ENCODE measurements around the gene SLC26A8.
"Not testable (repeated sequence)": the region's sequence is repeated elsewhere in the genome, so short reads cannot be mapped to it uniquely, and the experiment has no call there.

Gene SLC26A8

GRCh38 chr6:35984701-35985100 lies 39.7 kb downstream of the SLC26A8 start:
- DNase-seq, result no peak

DNA sequence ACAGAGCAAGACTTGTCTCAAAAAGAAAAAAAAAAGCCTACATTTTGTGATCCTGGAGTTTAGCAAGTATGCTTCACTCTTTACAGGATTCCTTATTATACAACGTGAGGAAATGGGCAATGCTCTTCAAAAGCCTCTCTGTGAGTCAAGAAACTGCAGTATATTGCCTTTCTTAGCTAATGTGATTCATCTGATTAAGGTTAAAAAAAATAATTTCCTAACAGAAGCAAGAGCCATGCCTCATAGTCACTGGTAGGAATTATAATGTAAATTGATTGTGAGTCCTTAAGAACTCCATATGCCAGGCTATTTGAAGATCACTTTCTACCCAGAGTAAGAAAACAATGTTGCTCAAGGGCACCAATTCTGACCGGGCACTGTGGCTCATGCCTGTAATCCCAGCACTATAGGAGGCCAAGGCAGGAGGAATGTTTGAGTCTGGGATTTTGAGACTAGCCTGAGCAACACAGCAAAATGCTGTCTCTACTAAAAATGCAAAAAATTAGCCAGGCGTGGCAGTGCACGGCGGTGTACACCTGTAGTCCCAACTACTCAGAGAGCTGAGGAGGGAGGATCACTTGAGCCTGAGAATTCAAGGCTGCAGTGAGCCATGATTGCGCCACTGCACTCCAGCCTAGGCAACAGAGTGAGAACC lies 43.3 kb downstream of the SLC26A8 start:
- no peak for DNase-seq

- not testable (repeated sequence) for DNase-seq
These were observed 44.3 kb downstream of the SLC26A8 start for GRCh38 chr6:35980126-35980525.

DNA sequence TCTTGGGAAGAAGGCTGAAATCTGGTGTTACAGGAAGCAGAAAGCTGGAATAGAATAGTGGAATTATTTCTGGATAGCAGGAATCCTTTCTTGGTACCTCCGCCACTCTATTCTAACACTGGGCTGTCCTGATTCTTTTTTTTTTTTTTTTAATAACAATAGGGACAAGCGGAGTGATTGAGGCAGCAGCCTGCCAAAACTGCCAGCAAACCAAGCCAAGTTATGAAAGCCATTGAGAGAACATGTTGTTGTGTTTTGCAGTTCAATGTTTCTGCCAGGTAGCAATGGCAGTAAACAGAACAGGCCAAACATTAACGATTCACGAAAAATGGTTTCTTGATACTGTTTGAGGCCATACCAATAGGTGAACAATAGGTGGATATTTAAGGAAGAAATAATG lies 47.1 kb downstream of the SLC26A8 start:
- no peak for DNase-seq

DNA sequence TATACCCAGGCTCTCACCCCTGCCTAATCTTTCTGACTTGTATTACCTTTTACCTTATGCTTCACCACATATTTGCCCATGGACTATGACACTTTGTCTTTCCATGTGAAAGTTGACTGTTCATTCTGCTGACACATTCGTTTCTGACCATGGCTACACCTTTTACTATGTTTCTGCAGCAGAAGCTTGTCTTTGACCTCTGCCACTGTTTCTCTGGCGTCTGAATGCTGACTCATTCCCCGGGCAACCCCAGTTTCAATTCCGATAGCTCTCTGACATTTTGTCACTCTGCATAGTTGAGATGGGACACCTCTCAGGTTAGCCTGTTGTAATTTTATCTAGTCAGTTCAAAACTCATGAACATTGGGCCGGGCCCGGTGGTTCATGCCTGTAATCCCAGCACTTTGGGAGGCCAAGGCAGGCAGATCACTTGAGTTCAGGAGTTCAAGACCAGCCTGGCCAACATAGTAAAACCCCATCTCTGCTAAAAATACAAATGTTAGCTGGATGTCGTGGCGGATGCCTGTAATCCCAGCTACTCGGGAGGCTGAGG lies 50.7 kb downstream of the SLC26A8 start:
- DNase-seq, result no peak

GRCh38 chr6:35972471-35973367 lies 51.7 kb downstream of the SLC26A8 start:
- DNase-seq, result no peak

DNA sequence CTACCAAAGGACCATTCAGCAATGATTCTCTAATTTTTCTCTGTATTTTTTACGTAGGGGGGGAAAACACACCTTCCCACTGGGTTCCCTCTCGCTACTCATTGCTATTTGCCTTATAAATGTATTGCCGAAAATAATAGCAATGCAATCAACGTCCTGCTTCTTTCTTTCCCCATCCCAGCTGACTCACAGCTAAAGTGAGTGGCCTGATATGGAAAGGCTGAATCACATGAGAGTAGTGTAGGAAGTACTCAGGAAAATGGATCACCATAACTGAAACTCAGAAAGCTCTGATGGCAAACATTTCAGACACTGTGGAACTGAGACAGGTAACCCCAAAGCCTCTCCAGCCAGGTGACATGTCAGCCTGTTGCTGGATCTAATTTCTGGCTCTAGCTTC lies 54.3 kb downstream of the SLC26A8 start:
- no peak for DNase-seq

GRCh38 chr6:35969646-35970045 lies 54.8 kb downstream of the SLC26A8 start:
- DNase-seq, result no peak

GRCh38 chr6:35968821-35969220 lies 55.6 kb downstream of the SLC26A8 start:
- no peak for DNase-seq

- DNase-seq, result no peak
These were observed 57.2 kb downstream of the SLC26A8 start for GRCh38 chr6:35967076-35967774.

DNA sequence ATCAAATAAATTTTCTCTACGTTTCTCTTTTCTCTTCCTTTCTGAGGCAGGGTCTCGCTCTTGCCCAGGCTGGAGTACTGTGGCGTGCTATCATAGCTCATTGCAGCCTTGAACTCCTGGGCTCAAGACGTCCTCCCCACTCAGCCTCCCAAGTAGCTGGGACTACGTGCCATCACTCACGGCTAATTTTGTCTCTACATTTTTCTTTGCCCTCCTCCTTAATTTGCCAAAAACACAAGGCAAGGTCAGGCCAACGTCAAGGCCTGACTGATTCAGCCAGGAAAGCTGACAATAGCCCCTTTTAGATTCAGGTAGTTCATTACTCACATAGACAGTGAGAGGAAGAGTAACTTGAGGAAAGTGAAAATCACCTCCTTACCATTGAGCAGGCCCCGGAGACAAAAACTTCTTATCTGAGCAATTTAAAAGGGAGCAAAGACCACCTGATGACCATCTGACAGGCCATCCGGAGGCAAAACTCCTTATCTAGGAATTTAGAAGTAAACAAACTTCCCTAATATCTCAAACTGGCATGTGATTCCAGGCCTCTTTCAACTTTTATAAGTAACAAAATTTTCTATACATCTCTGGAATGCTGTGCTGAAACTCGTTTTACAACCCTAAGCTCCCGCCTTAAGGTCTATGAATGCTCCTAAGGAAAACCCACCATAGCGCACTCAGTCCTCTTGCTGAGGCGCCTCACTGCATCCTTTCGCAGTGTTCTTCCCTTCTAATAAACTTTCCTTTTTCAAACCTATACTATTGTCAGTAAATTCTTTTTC lies 61.5 kb downstream of the SLC26A8 start:
- no peak for DNase-seq

DNA sequence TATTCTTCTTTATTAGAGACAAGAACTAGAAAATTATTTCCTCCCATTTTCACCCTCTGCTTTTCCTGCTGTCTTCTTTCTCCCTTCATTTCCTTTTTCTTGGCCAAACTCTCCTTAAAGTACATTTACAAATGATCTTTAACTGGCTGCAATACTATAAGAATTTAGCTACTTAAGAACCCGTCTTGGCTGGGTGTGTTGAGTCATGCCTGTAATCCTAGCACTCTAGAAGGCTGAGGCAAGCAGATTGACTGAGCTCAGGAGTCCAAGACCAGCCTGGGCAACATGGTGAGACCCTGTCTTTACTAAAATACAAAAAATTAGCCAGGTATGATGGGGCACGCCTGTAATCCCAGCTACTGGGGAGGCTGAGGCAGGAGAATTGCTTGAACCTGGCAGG lies 64.3 kb downstream of the SLC26A8 start:
- DNase-seq, result no peak

- no peak for DNase-seq
These were observed 68.5 kb downstream of the SLC26A8 start for GRCh38 chr6:35955970-35956369.

DNA sequence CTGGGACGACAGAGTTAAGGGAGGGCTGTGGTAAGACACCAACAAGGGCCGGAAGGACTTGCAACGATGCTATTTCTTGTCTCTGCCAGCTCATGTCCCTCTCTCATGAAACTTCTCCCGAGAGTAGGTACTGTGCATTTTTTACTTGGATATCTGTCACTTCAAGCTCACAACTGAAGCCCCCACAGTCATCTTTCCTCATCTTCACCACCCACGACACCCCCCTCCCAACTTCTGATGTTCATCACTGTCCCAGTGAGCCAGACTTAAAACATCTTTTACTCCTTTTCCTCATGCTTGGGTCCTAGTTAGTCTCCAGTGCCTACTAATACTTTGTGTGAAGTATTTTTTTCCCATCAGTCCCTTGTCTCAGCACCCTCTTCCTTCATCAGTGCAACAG lies 68.9 kb downstream of the SLC26A8 start:
- no peak for DNase-seq

- no peak for DNase-seq
These were observed 69.4 kb downstream of the SLC26A8 start for GRCh38 chr6:35955071-35955470.

- no peak for DNase-seq
These were observed 70.1 kb downstream of the SLC26A8 start for GRCh38 chr6:35954333-35954732.

- DNase-seq, result no peak
These were observed 75.7 kb downstream of the SLC26A8 start for GRCh38 chr6:35948725-35949124.

- no peak for DNase-seq
These were observed 78.8 kb downstream of the SLC26A8 start for GRCh38 chr6:35945650-35946025.

DNA sequence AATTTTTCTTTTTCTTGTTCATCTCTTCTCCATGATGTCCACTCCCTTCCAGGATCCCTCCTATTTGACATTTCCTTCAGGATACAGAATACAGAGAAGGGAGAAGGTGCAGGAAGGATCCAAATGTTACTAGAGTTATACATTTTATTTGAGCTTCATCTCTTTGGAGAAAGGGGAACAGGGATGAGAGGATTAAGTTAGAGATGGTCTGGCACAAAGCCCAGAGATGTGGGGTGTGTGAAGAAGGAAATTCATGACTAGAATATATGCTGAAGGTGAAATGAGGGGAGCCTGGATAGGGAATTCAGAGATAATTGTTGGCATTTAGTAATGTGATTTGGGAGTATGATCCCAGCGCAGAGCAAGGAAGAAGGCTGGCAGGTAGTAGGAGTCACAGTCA lies 81.1 kb downstream of the SLC26A8 start:
- no peak for DNase-seq

DNA sequence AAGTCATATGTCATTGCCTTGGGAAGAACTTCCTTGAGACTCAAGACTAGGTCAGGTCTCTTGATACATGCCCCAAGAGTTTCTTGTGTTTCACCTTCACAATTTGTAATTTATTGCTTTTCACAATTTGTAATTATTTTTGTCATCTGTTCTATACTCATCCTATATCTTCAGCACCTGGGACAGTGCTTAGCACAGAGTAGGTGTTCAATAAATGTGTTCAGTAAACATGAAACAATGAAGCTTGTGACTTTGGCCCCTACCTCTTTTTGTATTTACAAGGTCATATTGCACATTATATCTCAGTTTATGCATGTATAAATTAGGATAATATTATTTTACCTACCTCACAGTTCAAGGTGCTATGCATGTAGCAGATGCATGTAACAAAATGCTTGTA lies 82.1 kb downstream of the SLC26A8 start:
- DNase-seq, result no peak

- DNase-seq, result not testable (repeated sequence)
These were observed 83.3 kb downstream of the SLC26A8 start for GRCh38 chr6:35941170-35941569.

- DNase-seq, result not testable (repeated sequence)
These were observed 84.4 kb downstream of the SLC26A8 start for GRCh38 chr6:35940014-35940413.

GRCh38 chr6:35939259-35939658 lies 85.2 kb downstream of the SLC26A8 start:
- not testable (repeated sequence) for DNase-seq

Data from CD4-positive, alpha-beta T cell treated with Interleukin-4 for 1 hour (primary cell).